Measurements from ENCODE around the gene TLNRD1. TPM values are rescaled to one million over a fixed set of nuclear protein-coding genes. Genes with fewer than 3 reads are reported as not detected.

The TLNRD1 gene
- total RNA-seq, 1 experiment from 2014 or later, result 22.5 TPM

- no peak for TF ChIP-seq POLR2AphosphoS5 (IDR thresholded peaks at IDR 0.05; ENCODE audit: low read depth, low read length)
- no peak for TF ChIP-seq EZH2 (IDR thresholded peaks at IDR 0.05)
- no peak for TF ChIP-seq REST (IDR thresholded peaks at IDR 0.05; ENCODE audit: low read depth)
- TF ChIP-seq JUND (IDR thresholded peaks at IDR 0.05), result no peak
- TF ChIP-seq RAD21 (IDR thresholded peaks at IDR 0.05; ENCODE audit: low read depth), result no peak
- TF ChIP-seq CTCF (IDR thresholded peaks at IDR 0.05 in 2 of 3, conservative IDR thresholded peaks at IDR 0.05 in 1 of 3; ENCODE audit: borderline replicate concordance in 1 of 3, insufficient read depth in 1 of 3, low read depth in 2 of 3, low read length in 2 of 3), result no peak
- no peak for TF ChIP-seq SIN3A (IDR thresholded peaks at IDR 0.05; ENCODE audit: low read depth)
- TF ChIP-seq EGR1 (IDR thresholded peaks at IDR 0.05; ENCODE audit: low read depth), result no peak
- TF ChIP-seq ZFX (IDR thresholded peaks at IDR 0.05), result no peak
- TF ChIP-seq EZH2phosphoT487 (IDR thresholded peaks at IDR 0.05; ENCODE audit: borderline replicate concordance), result no peak
- no peak for TF ChIP-seq ZNF274 (IDR thresholded peaks at IDR 0.05; ENCODE audit: low read depth, low read length)
- TF ChIP-seq SRF (IDR thresholded peaks at IDR 0.05; ENCODE audit: low read depth), result no peak
- no peak for TF ChIP-seq FOSL1 (IDR thresholded peaks at IDR 0.05; ENCODE audit: low read depth)
- TF ChIP-seq MAX (IDR thresholded peaks at IDR 0.05), result no peak
- TF ChIP-seq ZBTB33 (IDR thresholded peaks at IDR 0.05; ENCODE audit: extremely low read depth, insufficient replicate concordance, low read length), result no peak
- no peak overlapping the region for H3K4me3 ChIP-seq (replicated peaks in 1 of 2; ENCODE audit: low read depth in 1 of 2, low read length in 2 of 2)
- no peak overlapping the region for H2AFZ ChIP-seq (ENCODE audit: low read depth, low read length, poor library complexity, severe bottlenecking)
- no peak overlapping the region for H3K9ac ChIP-seq (ENCODE audit: low read length)
- no peaks in the 10 kb centered on the region for H3K79me2 ChIP-seq (ENCODE audit: insufficient read depth, low read length)
- CTCF ChIA-PET, result interaction anchor here (1.3 kb wide), 1 partner anchor 16 kb away, joined by 5 read pairs; no protein-coding TSS in a partner anchor
- H3K36me3 ChIP-seq (ENCODE audit: control insufficient read depth in 1 of 2, insufficient read depth in 2 of 2, low read length in 2 of 2), result peaks cover 0 to 3% of the 10 kb centered on the region in 2 experiments; a peak in 1 of 4 replicates
- no peaks in the 10 kb centered on the region for H3K27me3 ChIP-seq (ENCODE audit: insufficient read depth, low read length)
- DNase-seq (ENCODE audit: low read depth, low spot score) (no peak), ATAC-seq (no peak)
- RAD21 ChIA-PET (ENCODE audit: low non-redundant PET in 1 of 2, low total read pairs in 2 of 2, uncharacterized antibody in 2 of 2, unreplicated experiment in 2 of 2), result no interaction called here
- BruUV-seq (replicated peaks), result no TSS peak
- no peak overlapping the region; the same call in 1 of the 2 replicates for H3K27ac ChIP-seq (ENCODE audit: low read depth, low read length)
- no peaks in the 10 kb centered on the region for H4K20me1 ChIP-seq (ENCODE audit: insufficient read depth)
- POLR2A ChIA-PET, result no interaction called here
- no peaks in the 10 kb centered on the region for H3K9me3 ChIP-seq (ENCODE audit: control insufficient read depth in 1 of 2, insufficient read depth in 1 of 2, low read depth in 1 of 2, low read length in 2 of 2)
- H3K4me2 ChIP-seq (ENCODE audit: low read length), result peak overlapping the region; percentile 75
- intact Hi-C loops (cut with micrococcal nuclease), result no loop called here
- peaks cover 37 to 44% of the 10 kb centered on the region in 2 experiments for H3K4me1 ChIP-seq (ENCODE audit: control insufficient read depth in 1 of 2, insufficient read depth in 2 of 2, low read length in 2 of 2)
- H3K9me2 ChIP-seq (ENCODE audit: insufficient read depth), result no peaks in the 10 kb centered on the region
Measured at GRCh38 chr15:80953953-80954778, 46.6 kb upstream of the TLNRD1 start.

All from HCT116 (cell line).